ENCODE results near the gene HOXD9. TPM values are rescaled to one million over a fixed set of nuclear protein-coding genes. Genes with fewer than 3 reads are reported as not detected.

The HOXD9 gene
- polyA plus RNA-seq, 1 donor (not counting 4 experiments of a cell fraction or from before 2014, with no cell fraction given) = not detected

GRCh38 chr2:176163672-176164056, 41.1 kb downstream of the HOXD9 start:
- Histone ChIP-seq H3K9ac (ENCODE audit: control insufficient read depth, extremely low read depth, insufficient read depth, low read length) (no peak overlapping the region), H3K79me2 (ENCODE audit: control insufficient read depth, insufficient read depth, low read length) (no peaks in the 10 kb centered on the region), H3K9me1 (ENCODE audit: control insufficient read depth, extremely low read depth, insufficient read depth, low read length) (no peaks in the 10 kb centered on the region), H3K27me3 (ENCODE audit: control insufficient read depth, extremely low read depth, insufficient read depth, low read length) (peaks cover 87% of the 10 kb centered on the region), H3K27ac (ENCODE audit: control insufficient read depth, insufficient read depth, low read length) (no peak overlapping the region), H3K36me3 (ENCODE audit: control insufficient read depth in 2 of 2, extremely low read depth in 1 of 2, insufficient read depth in 2 of 2, low read length in 2 of 2) (no peaks in the 10 kb centered on the region), H2AFZ (ENCODE audit: control insufficient read depth, low read length) (no peak overlapping the region), H3K9me3 (ENCODE audit: control insufficient read depth, low read depth, low read length) (peaks cover 2% of the 10 kb centered on the region), H4K20me1 (ENCODE audit: control insufficient read depth, extremely low read depth, insufficient read depth, low read length) (no peaks in the 10 kb centered on the region), H3K4me3 (ENCODE audit: control insufficient read depth in 2 of 3, extremely low read depth in 1 of 3, insufficient read depth in 2 of 3, low read depth in 1 of 3, low read length in 3 of 3) (no peak overlapping the region), H3K4me2 (ENCODE audit: control insufficient read depth, extremely low read depth, insufficient read depth, low read depth, low read length) (no peak overlapping the region), H3K4me1 (ENCODE audit: control insufficient read depth, extremely low read depth, insufficient read depth, low read length) (no peaks in the 10 kb centered on the region)
- TF ChIP-seq EZH2 (IDR thresholded peaks at IDR 0.05; ENCODE audit: low read length) (no peak), CTCF (optimal IDR thresholded peaks at IDR 0.05 in 1 of 3, IDR thresholded peaks at IDR 0.05 in 1 of 3, conservative IDR thresholded peaks at IDR 0.05 in 1 of 3; ENCODE audit: extremely low read depth in 1 of 3, insufficient read depth in 2 of 3, low read length in 3 of 3) (no peak)
- DNase-seq (ENCODE audit: low read depth, low spot score) (no peak), FAIRE-seq (no peak)
- dilution Hi-C loops (cut with MboI; ENCODE audit: extremely low pct_ligation_motif_present, low sequenced_read_pairs) = loop anchor here (25.0 kb wide), 1 partner anchor 474 kb away; no protein-coding TSS in a partner anchor

GRCh38 chr2:176164201-176164600, 41.7 kb downstream of the HOXD9 start:
- Histone ChIP-seq H3K4me3 (ENCODE audit: control insufficient read depth in 2 of 3, extremely low read depth in 1 of 3, insufficient read depth in 2 of 3, low read depth in 1 of 3, low read length in 3 of 3) (no peak overlapping the region), H3K9ac (ENCODE audit: control insufficient read depth, extremely low read depth, insufficient read depth, low read length) (no peak overlapping the region), H3K27me3 (ENCODE audit: control insufficient read depth, extremely low read depth, insufficient read depth, low read length) (peaks cover 82% of the 10 kb centered on the region), H2AFZ (ENCODE audit: control insufficient read depth, low read length) (no peak overlapping the region), H3K9me1 (ENCODE audit: control insufficient read depth, extremely low read depth, insufficient read depth, low read length) (no peaks in the 10 kb centered on the region), H3K27ac (ENCODE audit: control insufficient read depth, insufficient read depth, low read length) (no peak overlapping the region), H3K79me2 (ENCODE audit: control insufficient read depth, insufficient read depth, low read length) (no peaks in the 10 kb centered on the region), H4K20me1 (ENCODE audit: control insufficient read depth, extremely low read depth, insufficient read depth, low read length) (no peaks in the 10 kb centered on the region), H3K4me2 (ENCODE audit: control insufficient read depth, extremely low read depth, insufficient read depth, low read depth, low read length) (no peak overlapping the region), H3K4me1 (ENCODE audit: control insufficient read depth, extremely low read depth, insufficient read depth, low read length) (no peaks in the 10 kb centered on the region), H3K9me3 (ENCODE audit: control insufficient read depth, low read depth, low read length) (peaks cover 2% of the 10 kb centered on the region), H3K36me3 (ENCODE audit: control insufficient read depth in 2 of 2, extremely low read depth in 1 of 2, insufficient read depth in 2 of 2, low read length in 2 of 2) (no peaks in the 10 kb centered on the region)
- TF ChIP-seq EZH2 (IDR thresholded peaks at IDR 0.05; ENCODE audit: low read length) (no peak), CTCF (optimal IDR thresholded peaks at IDR 0.05 in 1 of 3, IDR thresholded peaks at IDR 0.05 in 1 of 3, conservative IDR thresholded peaks at IDR 0.05 in 1 of 3; ENCODE audit: extremely low read depth in 1 of 3, insufficient read depth in 2 of 3, low read length in 3 of 3) (no peak)
- dilution Hi-C loops (cut with MboI; ENCODE audit: extremely low pct_ligation_motif_present, low sequenced_read_pairs) = loop anchor here (25.0 kb wide), 1 partner anchor 473 kb away; no protein-coding TSS in a partner anchor
- FAIRE-seq (no peak), DNase-seq (ENCODE audit: low read depth, low spot score) (no peak)
